Measurements from ENCODE around the gene ENAH.
"Not testable (repeated sequence)": the region's sequence is repeated elsewhere in the genome, so short reads cannot be mapped to it uniquely, and the experiment has no call there.

Gene ENAH

DNA sequence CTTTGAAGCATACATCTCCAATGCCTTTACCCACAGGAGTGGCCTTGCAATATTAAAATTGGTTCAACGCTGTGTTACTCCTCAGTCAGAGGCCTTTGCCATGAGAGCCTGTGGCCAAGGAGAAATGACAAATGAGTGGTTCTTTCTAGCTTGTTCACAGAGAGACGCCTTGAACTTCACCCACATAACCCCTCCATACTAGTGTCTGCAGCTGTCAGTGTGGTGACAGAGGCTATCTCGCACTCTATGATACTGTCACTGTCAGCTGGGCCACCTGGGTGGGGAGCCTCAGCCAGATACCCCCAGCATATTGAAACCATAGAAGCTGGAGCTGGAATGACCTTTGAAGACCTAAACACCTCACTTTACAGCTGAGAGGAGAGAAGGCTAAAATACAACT is 167.7 kb downstream of the ENAH start:
- no peak for DNase-seq

GRCh38 chr1:225484657-225485214 is 168.2 kb downstream of the ENAH start:
- DNase-seq: no peak

DNA sequence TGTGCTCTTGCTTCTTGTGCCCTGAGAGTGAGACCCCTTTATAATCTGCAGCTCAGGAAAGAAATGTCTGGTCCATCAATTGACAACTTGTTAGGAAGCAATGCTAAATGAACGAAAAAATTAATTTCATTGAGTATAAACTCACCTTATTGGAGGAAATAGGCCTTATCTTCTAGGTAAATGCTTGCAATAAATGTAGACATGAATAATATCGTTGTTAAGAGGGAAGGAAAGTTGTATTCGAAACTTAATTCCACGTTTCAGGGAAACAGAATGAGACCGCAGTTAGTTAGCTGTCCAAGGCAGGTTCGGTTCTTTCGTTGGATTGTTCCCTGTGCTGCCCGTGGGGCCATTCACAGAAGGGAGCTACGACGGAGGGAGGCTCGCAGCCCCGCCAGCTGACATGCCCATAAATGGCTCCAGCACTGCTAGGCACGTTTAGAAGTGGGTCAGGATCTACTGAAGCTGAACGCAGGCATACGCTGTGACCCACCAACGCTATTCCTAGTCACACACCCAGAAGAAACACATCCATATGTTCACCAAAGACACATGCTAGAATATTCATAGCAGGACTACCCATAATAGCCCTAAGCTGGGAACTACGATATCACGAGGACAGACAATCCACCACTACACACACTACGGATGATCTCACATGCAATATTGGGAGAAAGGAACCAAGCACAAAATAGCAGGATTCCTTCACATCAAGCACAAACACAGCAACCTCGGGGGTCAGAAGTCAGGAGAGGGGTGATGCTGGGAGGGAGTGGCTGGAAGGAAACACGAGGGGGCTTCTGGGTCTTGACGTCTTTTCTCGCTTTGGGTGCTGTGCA is 168.9 kb downstream of the ENAH start:
- no peak for DNase-seq

GRCh38 chr1:225482421-225482950 is 170.4 kb downstream of the ENAH start:
- DNase-seq: no peak

DNA sequence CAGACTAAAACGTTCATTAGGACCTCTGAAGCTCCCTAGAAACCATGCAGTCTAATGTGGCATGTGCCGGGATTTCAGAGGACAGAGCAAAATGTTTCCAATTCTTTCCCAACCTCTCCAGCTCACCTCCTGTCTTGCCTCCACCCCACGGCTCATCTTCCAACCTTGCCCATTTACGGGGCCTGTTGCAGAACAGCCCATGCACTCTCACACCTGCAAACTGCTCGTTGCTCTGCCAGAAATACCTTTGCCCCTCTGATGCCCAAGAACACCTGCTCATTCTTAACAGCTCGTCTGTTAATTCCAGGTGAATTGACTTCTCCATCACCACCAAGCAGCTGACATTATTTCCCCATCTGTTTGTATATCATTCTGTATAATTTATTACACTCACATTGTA is 171.2 kb downstream of the ENAH start:
- peak; percentile 39 for DNase-seq

- peak; percentile 92 for DNase-seq
These were observed 172.0 kb downstream of the ENAH start for GRCh38 chr1:225480825-225481434.

GRCh38 chr1:225479996-225480720 is 172.8 kb downstream of the ENAH start:
- DNase-seq: no peak

- DNase-seq: no peak
These were observed 173.6 kb downstream of the ENAH start for GRCh38 chr1:225479341-225479740.

- DNase-seq: no peak
These were observed 175.5 kb downstream of the ENAH start for GRCh38 chr1:225477296-225477911.

DNA sequence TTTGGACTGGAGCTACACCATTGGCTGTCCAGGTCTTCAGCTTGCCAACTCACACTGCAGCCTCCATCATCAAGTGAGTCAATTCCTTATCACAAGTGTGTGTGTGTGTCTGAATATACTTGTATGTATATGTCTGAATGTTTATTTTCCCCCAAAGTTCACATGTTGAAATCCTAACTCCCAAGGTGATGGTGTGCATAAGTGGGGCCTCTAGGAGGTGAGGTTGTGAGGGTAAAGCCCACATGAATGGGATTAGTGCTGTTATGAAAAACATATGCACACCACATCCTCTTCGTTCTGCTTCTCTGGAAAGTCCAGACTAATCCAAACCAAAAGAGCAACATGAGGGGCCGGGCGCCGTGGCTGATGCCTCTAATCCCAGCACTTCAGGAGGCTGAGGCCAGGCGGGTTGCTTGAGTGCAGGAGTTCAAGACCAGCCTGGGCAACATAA is 176.4 kb downstream of the ENAH start:
- DNase-seq: no peak

- no peak for DNase-seq
These were observed 176.8 kb downstream of the ENAH start for GRCh38 chr1:225476100-225476511.

DNA sequence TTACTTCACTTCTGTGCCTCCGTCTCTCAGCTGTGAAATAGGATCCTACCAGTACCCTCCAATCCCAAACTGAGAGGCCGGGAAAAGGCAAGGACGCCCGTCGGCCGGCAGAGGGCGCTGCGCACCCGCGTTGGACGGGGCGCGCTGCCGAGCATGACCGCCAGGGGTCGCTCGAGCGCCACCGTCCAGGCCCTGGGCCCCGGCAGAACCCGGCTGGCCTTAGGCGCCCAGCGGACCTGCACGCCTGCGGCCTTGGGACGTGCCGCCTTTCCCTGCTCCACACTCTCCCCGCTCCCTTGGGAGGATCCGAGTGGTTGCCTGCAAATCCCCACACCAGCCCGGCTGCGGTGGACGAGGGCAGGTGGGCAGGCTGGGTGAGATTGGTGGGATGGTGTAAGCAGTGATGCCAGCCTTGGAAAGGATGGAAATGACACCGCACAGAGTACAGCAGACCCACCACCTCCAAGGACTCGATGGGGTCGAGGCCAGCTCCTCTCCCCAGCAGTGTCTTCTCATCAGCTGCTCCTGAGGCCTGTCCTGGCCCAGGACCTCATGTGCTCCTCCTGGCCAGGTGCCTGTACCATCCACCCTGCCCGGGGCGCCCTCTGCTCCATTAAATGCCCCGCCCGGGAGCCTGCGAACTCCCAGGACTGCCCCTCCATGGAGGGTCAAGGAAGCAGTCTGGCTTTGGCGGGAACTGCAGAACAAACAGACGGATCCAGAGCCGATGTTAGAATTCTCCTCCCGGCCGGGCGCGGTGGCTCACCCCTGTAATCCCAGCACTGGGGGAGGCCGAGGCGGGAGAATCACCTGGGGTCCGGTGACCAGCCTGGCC is 177.7 kb downstream of the ENAH start:
- peak; percentile 73 for DNase-seq

DNA sequence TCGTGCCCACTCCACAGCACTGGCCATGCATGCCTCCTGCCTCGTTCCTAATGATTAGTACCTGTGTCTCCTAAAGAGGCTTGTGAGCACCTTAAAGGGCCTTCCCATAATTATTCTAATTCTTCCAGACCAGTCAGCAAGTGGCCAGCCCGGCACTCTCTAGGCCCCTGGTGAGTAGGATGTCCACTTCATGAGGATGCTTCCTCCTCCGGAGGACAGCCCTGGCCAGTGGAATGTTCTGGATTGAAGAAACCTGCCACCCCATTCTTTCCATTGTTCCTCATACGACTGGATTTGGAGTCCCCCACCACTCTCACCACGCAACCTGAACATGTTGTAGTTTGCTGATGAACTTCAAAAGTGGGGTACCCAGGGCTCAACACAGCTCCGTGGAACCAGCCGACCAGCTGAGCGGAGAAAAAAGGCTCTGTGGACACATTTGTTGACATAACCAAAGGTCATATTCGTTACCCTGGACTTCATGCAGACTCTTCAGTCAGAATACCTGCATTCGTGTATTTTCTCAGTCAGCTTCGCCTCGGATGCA is 178.4 kb downstream of the ENAH start:
- no peak for DNase-seq

DNA sequence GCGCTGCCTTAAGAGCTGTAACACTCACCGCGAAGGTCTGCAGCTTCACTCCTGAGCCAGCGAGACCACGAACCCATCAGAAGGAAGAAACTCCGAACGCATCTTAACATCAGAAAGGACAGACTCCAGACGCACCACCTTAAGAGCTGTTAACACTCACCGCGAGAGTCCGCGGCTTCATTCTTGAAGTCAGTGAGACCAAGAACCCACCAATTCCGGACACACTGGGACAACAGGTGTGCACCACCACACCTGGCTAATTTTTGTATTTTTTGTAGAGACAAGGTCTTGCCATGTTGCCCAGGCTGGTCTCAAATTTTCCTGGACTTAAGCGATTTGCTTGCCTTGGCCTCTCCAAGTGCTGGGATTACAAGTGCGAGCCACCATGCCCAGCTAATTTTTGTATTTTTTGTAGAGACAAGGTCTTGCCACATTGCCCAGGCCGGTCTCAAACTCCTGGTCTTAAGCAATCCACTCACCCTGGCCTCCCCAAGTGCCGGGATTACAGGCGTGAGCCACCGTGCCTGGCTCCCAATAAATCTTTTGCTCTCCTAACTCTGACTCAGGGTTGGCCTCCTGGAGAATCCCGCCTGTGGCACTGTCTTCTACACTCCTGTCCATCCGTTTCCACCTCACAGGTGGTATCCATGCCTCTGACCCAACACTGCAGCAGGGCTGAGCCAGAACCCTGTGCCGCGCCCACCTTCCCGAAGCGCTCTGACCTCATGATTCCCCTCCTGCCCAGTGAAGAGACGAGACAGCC is 179.1 kb downstream of the ENAH start:
- not testable (repeated sequence) for DNase-seq

GRCh38 chr1:225473266-225473665 is 179.7 kb downstream of the ENAH start:
- peak; percentile 18 for DNase-seq

DNA sequence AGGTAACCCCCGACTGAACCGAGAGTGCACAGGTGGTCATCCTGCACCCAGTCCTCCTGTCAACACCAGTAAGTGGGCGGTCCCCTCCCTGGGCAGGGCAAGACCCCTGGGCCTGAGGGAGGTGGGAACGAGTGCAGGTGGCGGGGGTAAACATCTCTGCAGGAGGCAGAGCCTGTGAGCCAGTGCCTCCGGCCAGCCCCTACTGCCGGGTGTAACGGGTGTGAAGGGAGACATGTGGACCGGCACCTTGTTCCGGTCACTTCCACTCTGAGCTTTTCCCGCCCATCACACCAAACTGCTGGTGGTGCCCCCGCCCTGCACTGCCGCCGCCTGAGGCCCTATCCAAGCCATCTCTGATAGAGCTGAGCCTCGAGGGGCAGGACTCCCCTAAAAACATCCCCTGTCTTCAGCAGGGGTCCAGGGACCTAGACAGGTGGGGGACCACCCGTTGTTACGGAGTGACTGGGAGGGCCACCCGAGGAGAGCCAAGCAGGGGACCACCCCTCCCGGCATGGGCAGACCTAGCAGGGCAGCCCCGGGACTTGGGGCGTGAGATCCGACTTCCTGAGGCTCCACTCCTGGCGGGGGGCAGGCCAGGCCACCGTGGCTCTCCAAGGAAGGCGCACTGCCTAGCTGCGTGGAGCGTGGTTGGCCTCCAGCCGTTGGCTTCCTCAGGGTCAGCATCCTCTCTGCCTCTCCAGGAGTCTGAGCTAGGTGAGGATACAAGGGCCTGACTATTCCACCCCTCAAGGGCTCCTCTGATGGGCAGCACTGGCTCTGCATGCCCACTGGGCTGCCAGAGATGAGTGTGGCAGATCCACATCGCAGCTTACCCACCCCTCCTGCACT is 181.2 kb downstream of the ENAH start:
- no peak for DNase-seq

GRCh38 chr1:225471109-225471452 is 181.8 kb downstream of the ENAH start:
- DNase-seq: no peak

DNA sequence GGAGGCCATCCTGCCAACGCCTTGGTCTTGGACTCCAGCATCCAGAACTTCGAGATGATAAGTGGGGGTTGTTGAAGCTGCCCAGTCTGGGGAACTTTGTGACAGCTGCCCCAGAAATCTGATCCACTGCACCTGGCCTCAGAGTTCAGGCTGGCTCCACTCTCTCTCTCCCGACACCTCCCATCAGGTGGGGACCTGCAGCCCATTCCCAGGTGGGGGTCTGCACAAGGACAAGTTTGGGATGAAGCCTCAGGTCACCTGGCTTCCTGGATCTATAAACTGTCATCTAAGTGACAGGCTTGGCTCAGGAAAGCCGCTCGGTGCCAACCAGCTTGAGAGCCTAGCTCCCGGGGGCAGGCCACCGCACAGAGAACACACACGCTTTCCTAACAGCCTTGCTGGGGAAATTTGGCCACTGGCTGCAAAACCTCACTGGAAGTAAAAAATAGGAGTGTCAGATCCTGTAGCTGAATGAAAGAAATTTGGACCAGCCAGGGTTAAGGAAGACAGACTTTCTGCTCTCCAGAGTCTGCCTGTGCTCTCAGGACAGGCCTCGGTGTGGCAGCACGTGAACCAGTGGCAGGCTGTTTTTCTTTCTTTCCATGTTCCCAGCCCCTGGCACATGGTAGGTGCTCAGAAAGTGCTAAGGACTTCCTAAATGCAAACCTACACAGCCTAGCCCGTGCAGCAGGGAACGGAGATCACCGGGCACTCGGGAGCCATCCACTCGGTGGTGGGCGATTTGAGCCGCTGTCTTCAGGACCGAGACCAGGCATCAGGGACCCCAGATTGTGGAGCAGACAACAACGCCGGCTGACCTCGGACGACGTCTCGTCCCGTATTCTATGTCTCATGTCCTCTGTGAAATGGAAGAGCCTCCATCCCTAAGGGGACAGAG is 182.5 kb downstream of the ENAH start:
- no peak for DNase-seq

- DNase-seq: no peak
These were observed 183.9 kb downstream of the ENAH start for GRCh38 chr1:225469051-225469450.
